ENCODE results near the gene ICA1L. TPM values are rescaled to one million over a fixed set of nuclear protein-coding genes. Genes with fewer than 3 reads are reported as not detected.

ICA1L gene
- total and polyA plus RNA-seq, 2 of the 8 experiments (the other 6 are each of a cell fraction or from before 2014, with no cell fraction given) = 1.1 to 3.4 TPM

GRCh38 chr2:202758604-202759003, 113.0 kb downstream of the ICA1L start:
- H4K8ac ChIP-seq (ENCODE audit: extremely low read depth, insufficient read depth, low read length) = no peak overlapping the region
- no peak overlapping the region for H3K14ac ChIP-seq (ENCODE audit: insufficient read length)
- FAIRE-seq = no peak
- ChIA-PET CTCF (ENCODE audit: partially characterized antibody) (interaction anchor here (1.1 to 2.8 kb wide), 2 partner anchors 170 to 1151 kb away, joined by 3 to 10 read pairs; no protein-coding TSS in a partner anchor), POLR2A (ENCODE audit: partially characterized antibody) (no interaction called here)
- no peaks in the 10 kb centered on the region for H3K9me3 ChIP-seq (ENCODE audit: insufficient read depth in 2 of 2, low read depth in 1 of 2, low read length in 1 of 2)
- no peak overlapping the region for H3K27ac ChIP-seq (ENCODE audit: low read depth, low read length)
- H3K36me3 ChIP-seq (ENCODE audit: control insufficient read depth in 2 of 4, insufficient read depth in 4 of 4, low read length in 3 of 4) = peaks cover 2 to 31% (median 10%) of the 10 kb centered on the region in 4 experiments; a peak in 6 of 8 replicates
- no peak overlapping the region for H3K18ac ChIP-seq (ENCODE audit: extremely low read depth, low read length)
- H3K23me2 ChIP-seq (ENCODE audit: low read depth, low read length) = no peaks in the 10 kb centered on the region
- no peak overlapping the region for H2BK5ac ChIP-seq (ENCODE audit: low read depth, low read length)
- H3K4ac ChIP-seq (replicated peaks; ENCODE audit: insufficient read length, low read depth, low read length) = no peak overlapping the region
- H4K91ac ChIP-seq (replicated peaks; ENCODE audit: insufficient read length, low read length) = no peak overlapping the region
- H3K56ac ChIP-seq (replicated peaks; ENCODE audit: insufficient read length, low read depth, low read length) = no peak overlapping the region
- no peaks in the 10 kb centered on the region for H3K79me2 ChIP-seq (ENCODE audit: control insufficient read depth in 1 of 2, insufficient read depth in 2 of 2, low read length in 2 of 2)
- 100% methylated on average over 2 of the region's 2 CpGs; no CpG with 5 or more reads in 1 of the 2 experiments for WGBS, 2 experiments (ENCODE audit: extremely low coverage in 1 of 2, insufficient coverage in 1 of 2, insufficient read length in 1 of 2, insufficient replicate concordance in 2 of 2, low coverage in 1 of 2, low lambda C conversion rate in 2 of 2, missing lambda C conversion rate in 1 of 2)
- H2AK5ac ChIP-seq (ENCODE audit: low read depth, low read length) = no peak overlapping the region
- H4K5ac ChIP-seq (ENCODE audit: insufficient read length, low read depth, low read length) = no peak overlapping the region
- H2AFZ ChIP-seq (ENCODE audit: low read length) = no peak overlapping the region
- H3K27me3 ChIP-seq (replicated peaks in 1 of 4; ENCODE audit: control insufficient read depth in 3 of 4, extremely low read depth in 1 of 4, insufficient read depth in 3 of 4, low read length in 3 of 4) = no peaks in the 10 kb centered on the region
- DNase-seq (ENCODE audit: low read depth in 1 of 2, low spot score in 2 of 2) = no peak
- no peak overlapping the region for H2BK20ac ChIP-seq (ENCODE audit: low read length)
- TF ChIP-seq SRF (IDR thresholded peaks at IDR 0.05; ENCODE audit: low read depth, low read length) = no peak
- TF ChIP-seq CTCF (IDR thresholded peaks at IDR 0.05; ENCODE audit: control extremely low read depth in 1 of 3, insufficient read depth in 1 of 3, low read depth in 1 of 3, low read length in 3 of 3) = no peak
- no peak overlapping the region for H2BK120ac ChIP-seq (replicated peaks; ENCODE audit: low read depth, low read length)
- no peak overlapping the region for H3K23ac ChIP-seq (ENCODE audit: insufficient read length)
- no peak overlapping the region for H2BK12ac ChIP-seq (ENCODE audit: low read depth, low read length)
- H3K4me3 ChIP-seq (ENCODE audit: extremely low read depth in 1 of 4, insufficient read depth in 2 of 4, low read depth in 3 of 4, low read length in 4 of 4) = no peak overlapping the region
- no peaks in the 10 kb centered on the region for H3K4me1 ChIP-seq (replicated peaks in 1 of 4; ENCODE audit: control insufficient read depth in 3 of 4, insufficient read depth in 4 of 4, low read length in 3 of 4)
- no peaks in the 10 kb centered on the region for H3K79me1 ChIP-seq (ENCODE audit: low read depth, low read length)
- no peak overlapping the region for H3K4me2 ChIP-seq (ENCODE audit: insufficient read depth in 1 of 2, low read depth in 2 of 2, low read length in 2 of 2)
- H4K20me1 ChIP-seq (replicated peaks in 1 of 2; ENCODE audit: control insufficient read depth in 1 of 2, insufficient read depth in 2 of 2, low read length in 2 of 2) = peaks cover 0 to 2% of the 10 kb centered on the region in 2 experiments
- H3K9ac ChIP-seq (replicated peaks in 1 of 4; ENCODE audit: extremely low read depth in 1 of 4, low read depth in 3 of 4, low read length in 3 of 4) = no peak overlapping the region
- H2BK15ac ChIP-seq (ENCODE audit: low read length) = no peak overlapping the region
